Neutrophil (primary cell): ENCODE measurements around the gene TBCB.

Source experiments
- H3K27ac ChIP-seq: fragments of 200-600 bp; sonication (generic); 2 replicates; pipeline ENCODE4 v1.5.1; 2016; ENCODE audit warnings: mild to moderate bottlenecking, moderate library complexity
- H3K27me3 ChIP-seq: fragments of 200-600 bp; sonication (generic); 2 replicates; pipeline ENCODE4 v1.6.0; 2016; ENCODE audit warnings: mild to moderate bottlenecking
- H3K36me3 ChIP-seq: fragments of 200-600 bp; sonication (generic); 2 replicates; pipeline ENCODE4 v1.5.1; 2017
- H3K4me1 ChIP-seq, 2 experiments: fragments of 200-600 bp in 1 of 2; sonication (generic) in 1 of 2; 1 replicate in 1 of 2; 2 replicates in 1 of 2; pipeline versions ENCODE4 v1.5.1 to v1.6.1; 2013 to 2016; ENCODE audit warnings: low read depth in 1 of 2, low read length in 1 of 2, mild to moderate bottlenecking in 1 of 2, moderate library complexity in 1 of 2; ENCODE audit not compliant: control insufficient read depth in 1 of 2, insufficient read depth in 1 of 2
- H3K4me3 ChIP-seq, 2 experiments: fragments of 200-600 bp in 1 of 2; sonication (generic) in 1 of 2; 1 replicate in 1 of 2; 2 replicates in 1 of 2; pipeline ENCODE4 v1.5.1; 2013 to 2016; ENCODE audit warnings: low read depth in 1 of 2, low read length in 1 of 2, mild to moderate bottlenecking in 1 of 2, moderate library complexity in 1 of 2
- H3K9me3 ChIP-seq: fragments of 200-600 bp; sonication (generic); 2 replicates; pipeline ENCODE4 v1.5.1; 2016
- TF ChIP-seq, protein P1 (sequence below): fragments of 200-600 bp; sonication (generic); IDR thresholded peaks from 2 replicates; pipeline ENCODE4 v1.5.1; 2016; ENCODE audit warnings: antibody characterized with exemption

The TBCB gene

GRCh38 chr19:36079389-36079945 lies 35.8 kb upstream of the TBCB start:
- Histone ChIP-seq H3K36me3 (peaks cover 53% of the 10 kb centered on the region), H3K4me1 (no peaks in the 10 kb centered on the region), H3K9me3 (no peaks in the 10 kb centered on the region), H3K27me3 (no peaks in the 10 kb centered on the region), H3K27ac (no peak overlapping the region), H3K4me3 (no peak overlapping the region)
- TF ChIP-seq, protein P1, sequence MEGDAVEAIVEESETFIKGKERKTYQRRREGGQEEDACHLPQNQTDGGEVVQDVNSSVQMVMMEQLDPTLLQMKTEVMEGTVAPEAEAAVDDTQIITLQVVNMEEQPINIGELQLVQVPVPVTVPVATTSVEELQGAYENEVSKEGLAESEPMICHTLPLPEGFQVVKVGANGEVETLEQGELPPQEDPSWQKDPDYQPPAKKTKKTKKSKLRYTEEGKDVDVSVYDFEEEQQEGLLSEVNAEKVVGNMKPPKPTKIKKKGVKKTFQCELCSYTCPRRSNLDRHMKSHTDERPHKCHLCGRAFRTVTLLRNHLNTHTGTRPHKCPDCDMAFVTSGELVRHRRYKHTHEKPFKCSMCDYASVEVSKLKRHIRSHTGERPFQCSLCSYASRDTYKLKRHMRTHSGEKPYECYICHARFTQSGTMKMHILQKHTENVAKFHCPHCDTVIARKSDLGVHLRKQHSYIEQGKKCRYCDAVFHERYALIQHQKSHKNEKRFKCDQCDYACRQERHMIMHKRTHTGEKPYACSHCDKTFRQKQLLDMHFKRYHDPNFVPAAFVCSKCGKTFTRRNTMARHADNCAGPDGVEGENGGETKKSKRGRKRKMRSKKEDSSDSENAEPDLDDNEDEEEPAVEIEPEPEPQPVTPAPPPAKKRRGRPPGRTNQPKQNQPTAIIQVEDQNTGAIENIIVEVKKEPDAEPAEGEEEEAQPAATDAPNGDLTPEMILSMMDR: no peak

- Histone ChIP-seq H3K36me3 (peaks cover 58% of the 10 kb centered on the region), H3K4me1 (no peaks in the 10 kb centered on the region), H3K9me3 (no peaks in the 10 kb centered on the region), H3K4me3 (no peak overlapping the region), H3K27ac (no peak overlapping the region), H3K27me3 (no peaks in the 10 kb centered on the region)
- TF ChIP-seq, protein P1: no peak
Observed at GRCh38 chr19:36081385-36081784, 33.9 kb upstream of the TBCB start.

GRCh38 chr19:36081894-36082293 lies 33.4 kb upstream of the TBCB start:
- no peaks in the 10 kb centered on the region for H3K27me3 ChIP-seq
- TF ChIP-seq, protein P1: no peak
- H3K9me3 ChIP-seq: no peaks in the 10 kb centered on the region
- peaks cover 63% of the 10 kb centered on the region for H3K36me3 ChIP-seq
- no peak overlapping the region for H3K27ac ChIP-seq
- no peak overlapping the region for H3K4me3 ChIP-seq
- no peaks in the 10 kb centered on the region for H3K4me1 ChIP-seq

GRCh38 chr19:36082916-36083315 lies 32.4 kb upstream of the TBCB start:
- H3K9me3 ChIP-seq: no peaks in the 10 kb centered on the region
- H3K27me3 ChIP-seq: no peaks in the 10 kb centered on the region
- peaks cover 63% of the 10 kb centered on the region for H3K36me3 ChIP-seq
- no peak overlapping the region for H3K4me3 ChIP-seq
- no peak overlapping the region for H3K27ac ChIP-seq
- TF ChIP-seq, protein P1: no peak
- no peaks in the 10 kb centered on the region for H3K4me1 ChIP-seq

GRCh38 chr19:36084231-36085009 lies 30.8 kb upstream of the TBCB start:
- H3K27me3 ChIP-seq: no peaks in the 10 kb centered on the region
- no peak overlapping the region for H3K27ac ChIP-seq
- TF ChIP-seq, protein P1: no peak
- H3K9me3 ChIP-seq: no peaks in the 10 kb centered on the region
- H3K4me3 ChIP-seq: no peak overlapping the region
- no peaks in the 10 kb centered on the region for H3K4me1 ChIP-seq
- H3K36me3 ChIP-seq: peaks cover 78% of the 10 kb centered on the region
